PFSK-1 (cell line): ENCODE results near the gene KANK4.

Experiments
- FOXP2 ChIP-seq: optimal IDR thresholded peaks from 2 replicates; pipeline ENCODE3; 2011; ENCODE audit warnings: borderline replicate concordance, control low read depth, inconsistent platforms; ENCODE audit not compliant: insufficient read depth; ENCODE audit errors: extremely low read length, extremely low read depth
- POLR2AphosphoS5 ChIP-seq: IDR thresholded peaks from 2 replicates; pipeline ENCODE4 v1.6.1; 2012; ENCODE audit warnings: low read depth, mild to moderate bottlenecking, control low read depth, low read length, moderate library complexity
- REST ChIP-seq, 2 experiments: IDR thresholded peaks; 2 replicates each; pipeline versions ENCODE4 v1.6.1 to v1.8.0; 2011 to 2012; ENCODE audit warnings: low read depth in 2 of 2, low read length in 2 of 2, control low read depth in 1 of 2, inconsistent platforms in 1 of 2, mild to moderate bottlenecking in 1 of 2, moderate library complexity in 1 of 2; ENCODE audit not compliant: insufficient read depth in 1 of 2
- SIN3A ChIP-seq: IDR thresholded peaks from 2 replicates; pipeline ENCODE4 v1.6.1; 2012; ENCODE audit warnings: mild to moderate bottlenecking, low read length, moderate library complexity, borderline replicate concordance; ENCODE audit not compliant: insufficient read depth
- TAF1 ChIP-seq: IDR thresholded peaks from 2 replicates; pipeline ENCODE4 v1.6.1; 2012; ENCODE audit warnings: low read length, control low read depth, borderline replicate concordance; ENCODE audit not compliant: insufficient read depth

Gene KANK4

GRCh38 chr1:62280150-62280549 lies 39.1 kb downstream of the KANK4 start:
- TF ChIP-seq FOXP2, result no peak
- TF ChIP-seq TAF1, result no peak
- TF ChIP-seq SIN3A, result no peak
- TF ChIP-seq POLR2AphosphoS5, result no peak
- no peak for TF ChIP-seq REST (IDR thresholded peaks at IDR 0.05; ENCODE audit: insufficient read depth in 1 of 2, low read depth in 2 of 2, low read length in 2 of 2)

GRCh38 chr1:62276791-62277190 lies 42.4 kb downstream of the KANK4 start:
- TF ChIP-seq POLR2AphosphoS5 (no peak), TAF1 (no peak), FOXP2 (no peak), REST (IDR thresholded peaks at IDR 0.05; ENCODE audit: insufficient read depth in 1 of 2, low read depth in 2 of 2, low read length in 2 of 2) (no peak), SIN3A (no peak)

- no peak for TF ChIP-seq FOXP2
- TF ChIP-seq SIN3A, result no peak
- TF ChIP-seq TAF1, result no peak
- TF ChIP-seq POLR2AphosphoS5, result no peak
- no peak for TF ChIP-seq REST (IDR thresholded peaks at IDR 0.05; ENCODE audit: insufficient read depth in 1 of 2, low read depth in 2 of 2, low read length in 2 of 2)
Measured at GRCh38 chr1:62274496-62275485, 44.4 kb downstream of the KANK4 start.

- TF ChIP-seq SIN3A, result no peak
- TF ChIP-seq POLR2AphosphoS5, result no peak
- TF ChIP-seq REST (IDR thresholded peaks at IDR 0.05; ENCODE audit: insufficient read depth in 1 of 2, low read depth in 2 of 2, low read length in 2 of 2), result no peak
- no peak for TF ChIP-seq TAF1
- TF ChIP-seq FOXP2, result no peak
Measured at GRCh38 chr1:62273953-62274352, 45.3 kb downstream of the KANK4 start.
